Ureter (tissue), 1 donor: ENCODE measurements around the gene AAGAB. TPM values are rescaled to one million over a fixed set of nuclear protein-coding genes. Genes with fewer than 3 reads are reported as not detected.

Experiments used
- DNase-seq: peaks from one replicate; pipeline ENCODE4 v3.0.0-alpha.2; 2020; ENCODE audit warnings: low spot score
- total RNA-seq: library from RNA; stranded (reverse); gene quantifications from one replicate; pipeline ENCODE4 v1.2.4, GENCODE V29; 2023
- donor health status: DM: yes; HTN: yes; CAD: no.

The AAGAB gene
- total RNA-seq, 1 donor from 2014 or later: 68.2 TPM

DNA sequence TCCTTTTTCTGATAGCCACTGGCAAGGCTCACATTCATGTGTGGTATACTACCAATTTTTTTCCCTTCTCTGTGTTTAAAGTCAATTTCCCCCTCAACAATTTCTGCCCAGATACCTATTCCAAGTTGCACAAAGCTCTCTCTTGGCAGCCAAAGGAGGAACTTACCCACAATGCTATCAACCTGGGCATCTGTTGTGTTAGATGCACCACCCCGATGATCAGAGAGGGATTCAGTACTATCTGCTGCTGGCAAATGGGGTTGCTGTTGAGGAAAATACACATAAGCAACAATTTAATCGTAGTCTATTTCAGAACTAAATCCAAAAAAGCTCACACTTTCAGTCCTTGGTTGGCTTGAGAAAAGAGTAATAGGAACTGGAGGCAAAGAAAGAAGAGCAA lies 46.1 kb downstream of the AAGAB start:
- DNase-seq: no peak

DNA sequence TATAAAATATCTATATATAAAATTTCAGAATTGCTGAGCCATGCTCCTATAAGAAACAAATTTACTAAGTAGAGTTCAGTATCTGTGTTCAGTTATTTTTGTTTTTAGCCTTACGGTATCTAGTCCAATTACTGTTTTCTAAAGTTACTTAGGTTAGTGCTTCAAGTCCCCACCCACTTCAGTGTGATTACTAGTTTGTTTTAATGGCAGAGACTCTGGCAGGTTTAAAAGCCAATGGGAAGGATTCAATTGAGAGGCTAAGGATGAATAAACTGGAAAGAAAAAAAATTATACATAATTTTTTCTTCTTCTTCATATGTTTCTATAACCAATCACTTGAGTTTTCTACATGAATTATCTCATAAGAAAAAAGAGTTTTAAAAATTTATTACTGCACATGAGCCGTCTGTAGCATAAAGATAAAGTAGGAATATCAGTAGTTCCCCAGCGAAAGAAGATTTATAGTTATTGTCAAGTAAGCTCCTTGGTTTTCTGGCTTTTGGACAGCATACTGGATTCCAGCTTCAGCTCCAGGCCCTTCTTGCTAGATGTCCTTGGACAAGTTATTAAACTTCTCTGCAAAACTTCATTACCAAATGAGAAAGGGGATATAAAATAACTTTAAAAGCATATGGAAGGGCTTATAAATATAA lies 46.8 kb downstream of the AAGAB start:
- DNase-seq: no peak

DNA sequence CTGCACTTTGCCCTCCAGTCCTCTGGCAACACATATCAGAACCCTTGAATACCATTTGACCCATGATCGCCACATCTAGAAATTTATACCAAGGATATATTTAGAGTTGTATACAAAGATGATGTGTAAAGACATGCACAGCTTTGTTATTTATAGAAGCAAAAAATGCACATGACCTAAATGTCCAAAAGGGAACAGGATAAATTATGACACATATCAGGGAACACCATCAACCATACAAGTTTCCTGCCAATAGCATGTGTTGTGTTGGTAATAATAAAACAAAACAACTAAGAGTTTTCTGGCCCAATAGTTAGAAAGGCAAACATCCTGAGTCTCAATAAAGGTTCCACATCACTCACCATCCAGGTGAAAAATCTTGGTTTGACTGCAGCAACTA lies 51.5 kb downstream of the AAGAB start:
- DNase-seq: no peak

DNA sequence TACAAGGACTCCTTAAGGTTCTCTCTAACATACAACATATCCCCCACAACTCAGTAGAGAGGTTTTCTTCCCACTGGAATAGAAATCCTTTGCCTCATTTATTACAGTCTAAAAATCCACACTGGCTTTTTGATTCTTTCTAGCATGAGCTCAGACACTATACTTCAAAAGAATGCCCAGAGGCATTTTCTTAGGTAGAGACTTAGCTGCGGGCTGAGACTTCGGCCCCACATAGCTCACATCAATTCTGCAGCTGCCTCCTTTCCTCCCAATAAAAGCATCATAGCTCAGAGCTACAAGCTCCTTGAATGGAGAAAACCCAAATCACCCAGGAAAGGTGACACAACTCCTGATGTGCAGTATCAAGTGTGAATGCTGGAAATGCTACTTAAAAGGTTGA lies 52.4 kb downstream of the AAGAB start:
- no peak for DNase-seq

DNA sequence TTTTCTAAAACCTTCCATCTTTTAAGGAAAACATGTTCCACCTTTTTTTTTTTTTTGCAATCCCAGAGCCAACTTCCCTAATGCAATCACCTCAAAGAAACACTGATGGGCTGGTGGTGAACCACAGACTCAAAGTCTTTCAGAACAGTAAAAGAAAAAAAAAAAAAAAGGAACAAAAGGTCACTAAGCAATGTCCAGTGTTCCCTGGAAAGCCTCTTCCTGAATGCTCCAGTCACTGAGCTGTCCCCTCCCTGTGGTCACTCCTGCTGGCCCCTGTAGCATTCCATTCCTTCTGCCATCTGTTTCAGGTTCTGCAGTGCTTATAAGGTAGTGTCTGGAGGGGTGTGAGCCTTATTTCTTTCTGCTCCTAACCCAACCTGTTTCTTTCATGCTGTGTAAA lies 53.3 kb downstream of the AAGAB start:
- DNase-seq: no peak

DNA sequence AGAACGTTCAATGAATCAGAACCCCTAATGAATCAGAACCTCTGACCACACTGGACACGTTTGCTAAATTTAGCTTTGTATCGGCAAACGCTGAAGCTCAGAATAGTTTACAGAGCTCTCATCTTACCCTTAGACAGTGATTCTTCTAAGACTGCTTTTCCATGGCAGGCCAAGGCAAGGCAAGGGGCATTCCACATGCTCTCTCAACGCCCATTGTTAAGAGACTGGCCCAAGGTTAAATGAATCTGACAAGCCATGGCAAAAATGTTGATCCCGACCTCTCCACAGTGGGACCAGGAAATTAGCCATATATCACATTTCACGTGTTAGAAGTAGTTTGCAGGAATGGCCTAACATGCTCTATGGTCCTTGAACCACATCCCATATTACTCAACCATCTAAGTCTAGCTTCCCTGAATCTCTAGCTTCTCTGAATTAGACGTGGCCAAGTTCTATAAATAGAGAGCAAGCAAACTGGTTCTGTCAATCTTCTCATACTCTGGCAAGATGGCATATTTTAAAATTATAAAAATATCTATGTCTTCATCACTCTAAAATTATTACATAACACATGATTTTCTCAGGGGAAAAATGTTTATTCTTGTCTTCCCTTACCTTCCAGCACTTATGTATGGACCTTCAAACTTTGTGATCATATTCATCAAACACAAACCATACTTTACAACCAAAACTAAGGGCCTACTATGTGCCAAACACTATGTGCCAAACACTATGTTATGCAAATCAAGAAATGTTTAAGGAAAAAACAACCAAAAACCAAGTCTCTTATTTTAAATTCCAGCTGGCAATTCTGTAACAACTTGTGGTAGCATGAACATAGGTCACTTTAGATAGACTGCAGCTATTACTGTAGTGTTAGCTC lies 54.3 kb downstream of the AAGAB start:
- DNase-seq: no peak

DNA sequence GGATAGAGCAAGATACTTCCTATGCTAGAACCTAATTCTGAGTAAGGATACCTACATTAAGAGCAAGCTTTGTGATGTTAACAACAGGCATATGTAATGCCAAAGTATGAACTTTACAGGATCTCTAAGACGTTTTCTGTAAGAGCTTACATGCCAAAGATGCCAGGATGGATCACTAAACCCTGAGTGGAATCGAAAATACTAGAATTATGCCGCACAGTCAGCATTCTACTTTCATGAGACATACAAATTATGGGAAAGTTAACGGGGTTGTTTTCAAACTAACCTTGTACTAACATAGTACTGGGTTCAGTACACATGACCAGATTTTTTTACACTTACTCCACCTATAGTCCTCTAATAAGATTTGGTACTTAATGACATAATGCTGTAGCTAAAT lies 55.1 kb downstream of the AAGAB start:
- DNase-seq: no peak

DNA sequence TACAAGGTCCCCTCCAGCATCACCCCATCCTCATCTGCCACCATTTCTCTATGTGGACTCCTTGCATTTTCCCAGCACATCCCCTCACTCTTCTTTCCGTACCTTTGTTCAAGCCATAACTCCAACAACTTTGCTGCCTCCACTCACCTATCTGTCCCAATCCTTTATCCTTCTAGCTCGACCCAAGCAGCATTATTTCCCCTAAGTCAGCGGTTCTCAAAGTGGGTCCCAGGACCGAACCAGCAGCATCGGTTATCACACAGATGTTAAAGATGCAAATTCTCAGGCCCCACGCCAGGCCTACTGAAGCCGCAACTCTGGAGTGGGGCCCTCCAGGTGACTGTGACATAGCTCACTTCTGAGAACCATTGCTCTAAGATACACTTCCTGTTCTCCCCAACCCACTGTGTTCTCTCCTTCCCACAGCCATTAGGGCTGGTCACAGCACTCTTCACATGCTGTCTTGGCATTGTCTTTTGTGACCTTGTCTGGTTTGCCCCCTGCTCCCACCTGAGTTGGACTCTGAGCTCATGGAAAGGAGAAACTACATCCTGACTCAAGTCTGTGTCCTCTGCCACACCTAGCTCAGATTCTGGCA lies 56.2 kb downstream of the AAGAB start:
- no peak for DNase-seq

DNA sequence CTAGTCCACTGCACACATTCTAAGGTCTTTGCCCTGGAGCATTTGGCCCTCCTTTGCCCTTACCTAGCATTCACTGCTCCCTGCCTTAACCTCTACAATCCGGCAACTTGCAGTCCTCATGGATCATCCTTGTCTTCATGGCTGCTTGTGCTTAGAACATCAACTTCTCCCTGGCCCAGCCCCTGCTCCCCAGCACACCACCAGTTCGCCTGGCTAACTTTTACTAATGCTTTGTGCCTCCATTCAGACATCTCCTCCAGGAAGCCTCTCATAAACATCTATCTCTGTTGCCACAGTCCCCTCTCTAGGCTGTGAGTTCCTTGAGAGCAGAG lies 57.1 kb downstream of the AAGAB start:
- no peak for DNase-seq

DNA sequence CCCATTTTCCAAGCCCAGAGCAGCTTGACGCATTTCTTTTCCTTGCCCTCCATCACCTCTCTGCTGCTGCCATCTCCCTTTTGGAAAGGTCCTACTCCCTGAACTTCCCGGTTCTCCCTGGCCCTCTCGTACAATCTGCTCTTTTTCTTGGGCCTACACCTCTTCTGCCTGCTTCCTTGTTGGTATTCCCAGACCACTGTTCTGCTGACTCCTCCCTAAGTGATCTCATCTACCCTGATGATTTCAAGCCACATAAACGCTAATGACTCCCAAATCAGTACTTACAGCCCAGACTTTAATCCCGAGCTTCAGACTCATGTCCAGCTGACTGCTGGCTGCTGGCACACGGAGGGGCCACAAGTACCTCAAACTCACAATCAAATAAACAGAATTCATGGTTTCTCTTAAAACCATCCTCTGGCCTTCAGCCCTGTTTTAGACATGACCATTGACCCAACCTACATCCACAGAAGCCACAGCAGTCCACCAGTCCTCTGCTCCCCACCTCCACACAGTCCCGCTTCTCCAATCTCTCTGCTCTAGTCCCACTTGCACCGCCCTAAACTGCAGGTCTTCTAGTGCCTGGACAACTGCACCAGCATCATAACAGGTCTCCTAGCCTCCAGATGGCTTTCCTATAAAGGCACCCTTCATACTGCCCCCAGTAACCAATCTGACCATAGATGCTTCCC lies 57.6 kb downstream of the AAGAB start:
- DNase-seq: no peak

DNA sequence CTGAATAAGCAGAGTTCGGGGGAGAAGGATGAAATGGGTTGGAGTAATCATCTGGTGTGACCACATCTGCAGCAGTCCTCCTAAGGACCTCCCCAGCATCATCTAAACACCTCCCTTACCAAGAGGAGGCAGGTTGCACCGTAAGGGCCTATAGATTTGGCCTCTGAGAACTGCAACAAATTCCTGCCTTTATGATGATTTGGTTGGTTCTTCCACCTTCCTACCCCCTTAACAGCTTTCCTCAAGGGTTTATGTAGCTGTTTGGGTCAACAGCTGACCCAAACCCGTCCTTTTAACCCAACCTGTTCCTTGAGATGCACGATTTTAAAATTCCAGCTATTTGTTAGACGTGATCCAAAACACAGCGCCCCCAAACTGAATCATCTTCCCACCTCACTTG lies 58.2 kb downstream of the AAGAB start:
- DNase-seq: no peak

DNA sequence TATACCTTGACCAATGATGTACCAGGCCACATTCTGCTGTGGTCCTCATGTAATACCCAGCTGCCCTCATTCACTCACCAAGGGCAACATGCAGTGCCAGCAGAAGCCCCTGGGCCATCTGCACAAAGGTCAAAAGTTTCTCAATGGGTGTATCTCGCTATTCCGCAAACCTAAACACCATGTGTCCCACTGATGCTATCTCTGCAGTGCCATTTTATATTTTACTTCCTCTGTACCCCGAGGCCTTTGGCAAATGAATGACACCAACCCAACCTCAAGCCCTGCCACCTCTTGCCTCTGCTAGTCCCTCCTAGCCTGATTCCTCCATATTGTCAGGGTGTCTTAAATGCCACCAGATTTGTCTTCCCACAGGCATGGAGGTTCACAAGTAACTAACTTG lies 59.2 kb downstream of the AAGAB start:
- DNase-seq: no peak

DNA sequence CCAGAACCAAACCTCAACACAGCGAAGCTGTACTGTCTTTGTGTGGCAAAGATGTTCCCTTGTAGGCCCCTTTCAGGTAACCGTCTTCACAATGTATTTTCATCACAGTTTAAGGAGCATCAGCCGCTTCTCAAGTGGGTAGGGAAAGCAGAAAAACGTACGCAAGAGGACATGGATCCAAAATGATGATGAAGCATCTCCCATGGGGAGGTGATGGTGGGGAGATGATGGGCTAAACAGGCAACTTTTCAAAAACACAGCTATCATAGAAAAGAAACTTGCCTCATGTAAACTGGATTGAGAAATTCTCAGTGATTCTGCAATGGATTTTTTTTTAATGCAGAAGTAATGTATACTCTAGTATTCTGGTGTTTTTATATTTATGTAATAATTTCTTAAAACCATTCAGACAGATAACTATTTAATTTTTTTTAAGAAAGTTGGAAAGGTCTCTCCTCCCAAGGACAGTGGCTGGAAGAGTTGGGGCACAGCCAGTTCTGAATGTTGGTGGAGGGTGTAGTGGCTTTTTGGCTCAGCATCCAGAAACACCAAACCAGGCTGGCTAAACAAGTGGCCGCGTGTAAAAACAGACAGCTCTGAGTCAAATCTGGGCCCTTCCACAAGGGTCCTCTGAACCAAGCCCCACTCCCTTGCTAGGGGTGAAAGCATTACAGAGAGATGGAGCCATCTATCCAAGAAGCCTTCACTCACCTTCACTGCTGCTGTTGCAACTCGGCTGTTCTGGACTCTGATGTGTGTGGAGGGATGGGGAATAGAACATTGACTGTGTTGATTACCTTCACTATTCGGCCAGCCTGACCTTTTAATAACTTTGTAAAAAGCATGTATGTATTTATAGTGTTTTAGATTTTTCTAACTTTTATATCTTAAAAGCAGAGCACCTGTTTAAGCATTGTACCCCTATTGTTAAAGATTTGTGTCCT lies 60.0 kb downstream of the AAGAB start:
- DNase-seq: no peak

DNA sequence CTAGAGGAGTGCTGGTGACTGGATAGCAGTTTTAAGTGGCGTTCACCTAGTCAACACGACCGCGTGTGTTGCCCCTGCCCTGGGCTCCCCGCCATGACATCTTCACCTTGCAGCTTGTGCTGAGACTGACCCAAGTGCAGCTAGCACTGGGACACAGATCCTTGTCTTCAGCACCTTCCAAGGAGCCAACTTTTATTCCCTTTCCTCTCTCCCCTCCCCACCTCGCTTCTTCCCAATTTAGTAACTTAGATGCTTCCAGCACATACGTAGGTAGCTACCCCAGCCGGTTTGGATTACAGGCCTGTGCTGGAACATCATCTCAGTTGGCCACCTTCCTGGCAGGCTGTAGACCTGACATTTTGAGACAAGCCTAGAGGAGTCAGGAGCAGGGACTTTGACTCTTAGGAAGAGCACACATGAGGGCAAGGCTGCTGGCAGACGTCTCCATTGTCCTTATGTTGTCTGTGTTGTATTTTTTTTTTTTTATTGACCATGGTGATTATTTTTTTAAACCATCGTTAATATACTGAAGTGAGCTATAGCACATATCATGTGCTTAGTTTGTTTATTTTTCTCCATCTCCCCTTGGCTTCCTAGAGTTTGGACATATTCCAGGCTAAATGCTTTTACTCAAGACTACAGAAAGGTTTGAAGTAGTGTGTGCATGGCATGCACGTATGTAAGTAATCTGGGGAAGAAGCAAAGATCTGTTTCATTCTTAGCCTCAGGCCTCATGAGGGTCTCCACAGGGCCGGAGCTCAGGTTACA lies 61.1 kb downstream of the AAGAB start:
- no peak for DNase-seq

DNA sequence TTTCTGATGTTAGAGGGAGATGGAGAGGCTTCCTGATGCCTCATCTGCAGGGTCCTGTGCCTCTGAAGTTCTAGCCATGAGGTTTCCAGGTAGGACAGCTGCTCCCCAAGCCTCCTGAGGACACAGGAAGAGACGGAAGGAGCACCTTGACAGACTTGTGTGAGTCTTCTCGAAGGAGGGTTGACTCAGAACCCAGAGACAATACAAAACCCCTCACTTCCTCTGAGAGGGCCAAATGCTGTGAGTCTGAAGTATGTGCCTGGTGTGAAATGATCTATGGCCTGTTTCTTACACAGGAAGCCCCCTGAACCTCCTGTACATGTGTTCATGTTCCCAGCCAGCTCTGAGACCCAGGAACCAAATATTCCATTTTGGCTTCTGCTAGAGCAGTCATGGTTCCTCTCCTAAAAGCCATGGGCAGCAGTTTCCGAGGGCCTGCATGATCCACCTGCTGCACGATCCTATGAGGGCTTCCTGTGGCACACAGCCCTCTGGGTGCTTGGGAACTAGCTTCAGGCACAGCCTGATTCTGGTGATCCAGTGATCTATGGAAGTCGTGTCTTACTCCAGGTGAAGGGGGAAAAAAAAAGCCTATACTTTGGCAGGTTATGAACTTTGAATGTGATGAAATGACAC lies 62.2 kb downstream of the AAGAB start:
- no peak for DNase-seq

DNA sequence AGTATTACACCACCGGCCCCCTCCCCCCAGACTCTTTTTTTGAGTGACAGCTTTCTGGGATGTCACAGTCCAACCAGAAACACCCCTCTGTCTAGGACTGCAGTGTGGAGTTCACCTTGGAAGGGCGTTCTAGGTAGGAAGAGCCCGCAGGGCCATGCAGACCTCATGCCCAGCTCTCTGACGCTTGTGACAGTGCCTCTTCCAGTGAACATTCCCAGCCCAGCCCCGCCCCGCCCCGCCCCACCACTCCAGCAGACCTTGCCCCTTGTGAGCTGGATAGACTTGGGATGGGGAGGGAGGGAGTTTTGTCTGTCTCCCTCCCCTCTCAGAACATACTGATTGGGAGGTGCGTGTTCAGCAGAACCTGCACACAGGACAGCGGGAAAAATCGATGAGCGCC lies 63.6 kb downstream of the AAGAB start:
- no peak for DNase-seq

DNA sequence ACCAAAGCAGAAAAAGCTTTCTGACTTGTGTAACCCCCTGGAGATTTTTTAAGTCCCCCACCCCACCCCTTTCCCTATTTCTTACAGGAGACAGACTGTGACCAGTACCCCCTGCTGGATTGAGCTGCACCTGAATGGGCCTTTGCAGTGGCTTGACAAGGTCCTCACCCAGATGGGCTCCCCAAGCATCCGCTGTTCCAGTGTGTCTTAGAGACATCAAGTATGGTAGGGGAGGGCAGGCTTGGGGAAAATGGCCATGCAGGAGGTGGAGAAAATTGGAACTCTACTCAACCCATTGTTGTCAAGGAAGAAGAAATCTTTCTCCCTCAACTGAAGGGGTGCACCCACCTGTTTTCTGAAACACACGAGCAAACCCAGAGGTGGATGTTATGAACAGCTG lies 64.1 kb downstream of the AAGAB start:
- no peak for DNase-seq

DNA sequence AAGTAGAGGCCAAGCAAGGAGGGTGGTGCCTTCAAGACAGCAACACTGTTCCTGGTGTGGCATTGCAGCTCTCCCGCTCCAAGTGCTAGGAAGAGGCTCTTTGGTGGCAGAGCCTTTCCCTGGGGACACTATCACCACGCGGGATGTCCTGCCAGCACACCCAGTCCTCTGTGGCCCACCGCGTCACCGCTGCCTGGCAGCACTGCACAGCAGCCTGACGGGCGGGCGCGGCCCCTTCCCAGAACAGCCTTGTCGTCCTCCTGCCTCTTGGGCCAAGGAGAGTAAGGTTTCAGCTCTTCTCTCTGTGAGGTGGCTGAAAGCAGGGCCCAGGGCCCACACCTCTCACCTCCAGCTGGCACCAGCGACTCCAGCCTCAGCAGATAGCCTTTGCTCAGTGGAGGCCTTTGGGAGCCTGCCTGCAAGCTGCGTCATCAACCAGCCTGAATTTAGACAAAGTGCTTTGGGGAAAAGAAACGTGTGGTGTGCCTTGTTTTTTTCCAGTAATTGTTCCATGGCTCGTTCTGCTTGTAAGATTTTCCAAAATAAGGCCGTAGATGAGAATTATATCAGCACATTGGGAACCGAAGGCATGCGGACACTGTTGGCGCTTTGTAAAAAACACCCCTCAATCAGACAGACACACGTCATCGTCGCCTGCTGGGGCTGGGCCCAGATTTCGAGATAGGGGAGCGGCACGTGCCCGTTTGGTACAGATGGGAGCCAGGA lies 65.0 kb downstream of the AAGAB start:
- no peak for DNase-seq

DNA sequence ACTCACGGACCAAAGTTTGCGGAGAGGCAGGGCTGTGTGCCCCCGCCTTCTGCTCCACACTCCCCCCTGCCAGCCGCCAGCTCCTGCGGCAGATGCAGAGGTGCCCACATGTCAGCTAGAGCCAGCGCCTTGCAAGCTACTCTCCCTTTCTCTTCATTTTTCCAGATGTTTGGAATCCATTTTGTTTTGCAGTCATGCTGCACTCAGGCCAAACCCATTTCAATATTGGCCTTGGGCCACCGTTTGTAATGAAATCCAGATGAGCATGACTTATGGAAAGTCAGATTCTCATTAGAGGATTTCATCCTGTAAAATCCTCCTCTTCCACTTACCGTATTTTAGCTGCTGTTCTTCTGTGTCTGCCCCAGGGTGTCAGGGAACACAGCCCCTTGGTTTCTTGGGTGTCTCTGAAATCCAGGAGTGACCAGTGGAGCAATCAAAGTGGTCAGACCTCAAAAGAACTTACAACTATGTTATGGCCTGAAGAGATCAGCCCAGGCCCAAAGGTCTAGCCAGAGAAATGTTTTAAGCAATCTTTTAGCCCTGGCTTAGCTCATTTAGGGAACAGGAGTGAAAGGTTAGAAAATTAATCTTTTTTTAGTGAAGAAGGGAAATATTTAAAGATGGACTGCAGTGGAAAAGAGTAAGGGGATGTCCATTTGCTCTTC lies 65.8 kb downstream of the AAGAB start:
- no peak for DNase-seq
